Stimulated activated CD8-positive, alpha-beta memory T cell treated with anti-CD3 and anti-CD28 coated beads, Interleukin-15, amount 100 ng/mL, for 1 hour (primary cell): ENCODE results near the gene MB.

Experiments used
- DNase-seq: peaks from one replicate; pipeline ENCODE4 v3.0.0-alpha.2; 2020; ENCODE audit warnings: low read depth

The MB gene

GRCh38 chr22:35615156-35615555 is 2.0 kb downstream of the MB start:
- no peak for DNase-seq

GRCh38 chr22:35614404-35614803 is 2.7 kb downstream of the MB start:
- no peak for DNase-seq

- no peak for DNase-seq
These were observed 4.2 kb downstream of the MB start for GRCh38 chr22:35612903-35613302.

- DNase-seq: no peak
These were observed 5.1 kb downstream of the MB start for GRCh38 chr22:35611891-35612576.

- no peak for DNase-seq
These were observed 5.8 kb downstream of the MB start for GRCh38 chr22:35611200-35611890.

GRCh38 chr22:35610741-35611140 is 6.4 kb downstream of the MB start:
- DNase-seq: no peak

GRCh38 chr22:35609761-35610160 is 7.4 kb downstream of the MB start:
- no peak for DNase-seq

GRCh38 chr22:35609261-35609660 is 7.9 kb downstream of the MB start:
- DNase-seq: no peak

GRCh38 chr22:35608088-35608487 is 9.0 kb downstream of the MB start:
- DNase-seq: no peak

GRCh38 chr22:35606916-35607315 is 10.2 kb downstream of the MB start:
- no peak for DNase-seq

GRCh38 chr22:35605851-35606481 is 11.2 kb downstream of the MB start:
- no peak for DNase-seq

- DNase-seq: no peak
These were observed 11.8 kb downstream of the MB start for GRCh38 chr22:35605369-35605680.

- DNase-seq: no peak
These were observed 12.3 kb downstream of the MB start for GRCh38 chr22:35604621-35605368.

- DNase-seq: no peak
These were observed 15.2 kb downstream of the MB start for GRCh38 chr22:35601743-35602615.

GRCh38 chr22:35601013-35601580 is 16.0 kb downstream of the MB start:
- no peak for DNase-seq

- DNase-seq: no peak
These were observed 16.7 kb downstream of the MB start for GRCh38 chr22:35600476-35600875.

- DNase-seq: no peak
These were observed 17.8 kb downstream of the MB start for GRCh38 chr22:35599364-35599763.

GRCh38 chr22:35598396-35598710 is 18.8 kb downstream of the MB start:
- no peak for DNase-seq

GRCh38 chr22:35597692-35598395 is 19.3 kb downstream of the MB start:
- DNase-seq: no peak

GRCh38 chr22:35596821-35597220 is 20.3 kb downstream of the MB start:
- DNase-seq: no peak

- DNase-seq: no peak
These were observed 22.4 kb downstream of the MB start for GRCh38 chr22:35594686-35595085.
